IMR-90 (cell line): ENCODE results near the gene SPEG. TPM values are rescaled to one million over a fixed set of nuclear protein-coding genes. Genes with fewer than 3 reads are reported as not detected.

ENCODE experiments used
- ATAC-seq: fragments of 200-7000 bp; cut with Tn5 transposase; 2 replicates; pipeline ENCODE4 v1.9.1; 2020; ENCODE audit warnings: low read depth, mild to moderate bottlenecking, moderate library complexity
- BruUV-seq: library from RNA; stranded (reverse); fragments of 400-500 nt; replicated peaks from 2 replicates; lab custom pipeline; 2021; lab: Mats Ljungman, UMichigan
- CTCF ChIA-PET: fragments of 300-600 bp; formaldehyde crosslinking; extraction: SDS; loops from one replicate; lab custom pipeline; 2021; ENCODE audit warnings: antibody characterized with exemption; lab: Yijun Ruan, JAX
- POLR2A ChIA-PET: fragments of 300-600 bp; sonication (Branson Sonifier 250); formaldehyde crosslinking; loops from one replicate; lab custom pipeline; 2022; ENCODE audit warnings: antibody characterized with exemption; ENCODE audit not compliant: unreplicated experiment; lab: Charles Lee
- DNase-seq: peaks from one replicate; pipeline ENCODE4 v3.0.0; 2013
- H2AFZ ChIP-seq: replicated peaks from 2 replicates; pipeline ENCODE3; 2013; ENCODE audit warnings: low read length, mild to moderate bottlenecking; ENCODE audit not compliant: poor library complexity
- H2AK5ac ChIP-seq: 2 replicates; pipeline ENCODE4 v1.6.1; 2013; ENCODE audit warnings: low read depth, low read length, inconsistent platforms
- H2AK9ac ChIP-seq: replicated peaks from 2 replicates; pipeline ENCODE3; 2013; ENCODE audit warnings: mild to moderate bottlenecking, low read depth, low read length, moderate library complexity; ENCODE audit not compliant: poor library complexity
- H2BK120ac ChIP-seq: 2 replicates; pipeline ENCODE4 v1.6.1; 2013; ENCODE audit warnings: low read depth, low read length, inconsistent platforms
- H2BK15ac ChIP-seq: 3 replicates; pipeline ENCODE4 v1.6.1; 2013; ENCODE audit warnings: low read depth, low read length, inconsistent platforms
- H2BK20ac ChIP-seq: 2 replicates; pipeline ENCODE4 v1.6.1; 2013; ENCODE audit warnings: low read depth, mild to moderate bottlenecking, inconsistent platforms, low read length, moderate library complexity
- H2BK5ac ChIP-seq: 2 replicates; pipeline ENCODE4 v1.6.1; 2013; ENCODE audit warnings: mild to moderate bottlenecking, low read depth, low read length, inconsistent platforms; ENCODE audit not compliant: poor library complexity, severe bottlenecking
- H3K14ac ChIP-seq: replicated peaks from 2 replicates; pipeline ENCODE4 v1.6.1; 2013; ENCODE audit warnings: low read depth, low read length, inconsistent platforms
- H3K18ac ChIP-seq: 2 replicates; pipeline ENCODE4 v1.6.1; 2013; ENCODE audit warnings: low read depth, low read length, control low read depth
- H3K23ac ChIP-seq: 2 replicates; pipeline ENCODE4 v1.6.1; 2013; ENCODE audit warnings: low read depth, low read length, inconsistent platforms
- H3K27ac ChIP-seq: 2 replicates; pipeline ENCODE4 v1.5.1; 2013; ENCODE audit warnings: mild to moderate bottlenecking, control low read depth, low read length; ENCODE audit not compliant: insufficient read depth
- H3K27me3 ChIP-seq: 2 replicates; pipeline ENCODE4 v1.6.1; 2013; ENCODE audit warnings: low read length; ENCODE audit not compliant: control insufficient read depth, insufficient read depth
- H3K36me3 ChIP-seq: 2 replicates; pipeline ENCODE4 v1.6.1; 2013; ENCODE audit warnings: low read length, mixed read lengths; ENCODE audit not compliant: control insufficient read depth, insufficient read depth
- H3K4ac ChIP-seq: 2 replicates; pipeline ENCODE4 v1.6.1; 2013; ENCODE audit warnings: low read depth, low read length, inconsistent platforms
- H3K4me1 ChIP-seq: 2 replicates; pipeline ENCODE4 v1.6.1; 2013; ENCODE audit warnings: low read length, mixed read lengths; ENCODE audit not compliant: control insufficient read depth, insufficient read depth
- H3K4me2 ChIP-seq: 2 replicates; pipeline ENCODE4 v1.6.1; 2013; ENCODE audit warnings: low read depth, mild to moderate bottlenecking, control low read depth, low read length, moderate library complexity
- H3K4me3 ChIP-seq: 2 replicates; pipeline ENCODE4 v1.5.1; 2013; ENCODE audit warnings: low read depth, mild to moderate bottlenecking, control low read depth, low read length, moderate library complexity; ENCODE audit not compliant: insufficient read depth
- H3K56ac ChIP-seq: 2 replicates; pipeline ENCODE4 v1.6.1; 2013; ENCODE audit warnings: low read length, inconsistent platforms; ENCODE audit not compliant: insufficient read depth; ENCODE audit errors: extremely low read depth
- H3K79me1 ChIP-seq, 2 experiments: 2 replicates each; pipeline ENCODE4 v1.6.1; 2013; ENCODE audit warnings: low read length in 2 of 2, inconsistent platforms in 1 of 2, low read depth in 1 of 2
- H3K9ac ChIP-seq: 2 replicates; pipeline ENCODE4 v1.6.1; 2013; ENCODE audit warnings: low read depth, low read length, control low read depth
- H3K9me1 ChIP-seq: 2 replicates; pipeline ENCODE4 v1.6.1; 2013; ENCODE audit warnings: low read length, inconsistent platforms; ENCODE audit not compliant: insufficient read depth
- H3K9me3 ChIP-seq: 2 replicates; pipeline ENCODE4 v1.6.1; 2013; ENCODE audit warnings: low read length; ENCODE audit not compliant: control insufficient read depth, insufficient read depth
- H4K20me1 ChIP-seq: 2 replicates; pipeline ENCODE4 v1.6.1; 2013; ENCODE audit warnings: low read length, inconsistent platforms; ENCODE audit not compliant: insufficient read depth
- H4K5ac ChIP-seq: 2 replicates; pipeline ENCODE4 v1.6.1; 2013; ENCODE audit warnings: mild to moderate bottlenecking, low read depth, low read length, control low read depth
- H4K8ac ChIP-seq, 2 experiments: 2 replicates each; pipeline ENCODE4 v1.6.1; 2013; ENCODE audit warnings: low read depth in 2 of 2, low read length in 2 of 2, control low read depth in 1 of 2, inconsistent platforms in 1 of 2
- H4K91ac ChIP-seq: 2 replicates; pipeline ENCODE4 v1.6.1; 2013; ENCODE audit warnings: low read depth, low read length, inconsistent platforms; ENCODE audit not compliant: insufficient read depth
- CEBPB ChIP-seq: IDR thresholded peaks from 2 replicates; pipeline ENCODE4 v1.6.1; 2012; ENCODE audit warnings: low read depth, low read length, improper control_type of control experiment
- CHD1 ChIP-seq: IDR thresholded peaks from 2 replicates; pipeline ENCODE4 v1.6.1; 2012; ENCODE audit warnings: low read depth, low read length, improper control_type of control experiment
- CTCF ChIP-seq: conservative IDR thresholded peaks from 2 replicates; pipeline ENCODE4 v1.5.1; 2012; ENCODE audit warnings: mild to moderate bottlenecking, low read depth, low read length, improper control_type of control experiment
- ELK1 ChIP-seq: fragments of 150-350 bp; IDR thresholded peaks from 2 replicates; pipeline ENCODE4 v1.6.1; 2016; ENCODE audit warnings: low read depth, mild to moderate bottlenecking, low read length, moderate library complexity, borderline replicate concordance
- FOS ChIP-seq: fragments of 150-350 bp; IDR thresholded peaks from 2 replicates; pipeline ENCODE4 v1.6.1; 2016; ENCODE audit warnings: low read depth, low read length
- MAZ ChIP-seq: IDR thresholded peaks from 2 replicates; pipeline ENCODE4 v1.6.1; 2012; ENCODE audit warnings: low read depth, mild to moderate bottlenecking, low read length, improper control_type of control experiment, moderate library complexity, borderline replicate concordance
- MXI1 ChIP-seq: IDR thresholded peaks from 2 replicates; pipeline ENCODE4 v1.6.1; 2012; ENCODE audit warnings: low read depth, mild to moderate bottlenecking, low read length, moderate library complexity, borderline replicate concordance
- NFE2L2 ChIP-seq: fragments of 150-350 bp; IDR thresholded peaks from 2 replicates; pipeline ENCODE4 v1.6.1; 2016; ENCODE audit warnings: low read depth, mild to moderate bottlenecking, low read length
- POLR2A ChIP-seq: IDR thresholded peaks from 2 replicates; pipeline ENCODE4 v1.6.1; 2012; ENCODE audit warnings: mild to moderate bottlenecking, low read depth, low read length
- RAD21 ChIP-seq: IDR thresholded peaks from 2 replicates; pipeline ENCODE4 v1.6.1; 2012; ENCODE audit warnings: low read length, improper control_type of control experiment
- RCOR1 ChIP-seq: IDR thresholded peaks from 2 replicates; pipeline ENCODE4 v1.6.1; 2012; ENCODE audit warnings: mild to moderate bottlenecking, low read length, improper control_type of control experiment; ENCODE audit not compliant: insufficient replicate concordance
- RFX5 ChIP-seq: IDR thresholded peaks from 2 replicates; pipeline ENCODE4 v1.8.0; 2012; ENCODE audit warnings: low read depth, mild to moderate bottlenecking, low read length, moderate library complexity
- SMC3 ChIP-seq: fragments of 150-350 bp; IDR thresholded peaks from 2 replicates; pipeline ENCODE4 v1.6.1; 2016; ENCODE audit warnings: low read depth, mild to moderate bottlenecking, antibody characterized with exemption, low read length, moderate library complexity
- USF2 ChIP-seq: fragments of 150-350 bp; IDR thresholded peaks from 2 replicates; pipeline ENCODE4 v1.6.1; 2017; ENCODE audit warnings: mild to moderate bottlenecking, antibody characterized with exemption, low read length, low read depth
- WGBS, 2 experiments: methylation state at CpG; one replicate each; pipeline versions ENCODE4 v1.1.5 to v1.1.7; 2013; ENCODE audit warnings: missing lambda C conversion rate in 2 of 2; ENCODE audit not compliant: insufficient read length in 1 of 2; ENCODE audit errors: extremely low coverage in 2 of 2; 5-methylcytosine and 5-hydroxymethylcytosine counted together
- dilution Hi-C: fragments of 300-500 bp; cut with HindIII; formaldehyde crosslinking; loops from one replicate; pipeline ENCODE4 v1.14.3; 2018; ENCODE audit warnings: low sequenced_read_pairs; ENCODE audit not compliant: unreplicated experiment
- in situ Hi-C: fragments of 300-500 bp; cut with MboI; formaldehyde crosslinking; loops from 3 replicates; pipeline ENCODE4 v1.14.3; 2019; ENCODE audit warnings: low sequenced_read_pairs, inconsistent platforms, mixed read lengths
- intact Hi-C: fragments of 100-400 bp; cut with micrococcal nuclease; formaldehyde crosslinking; loops from 2 replicates; pipeline ENCODE4 v1.10.0; 2022
- polyA plus RNA-seq, 3 experiments: library from polyadenylated mRNA; depleted of rRNA; stranded (reverse); fragments of >200 nt; gene quantifications; 2 replicates each; pipeline ENCODE4 v1.2.3, GENCODE V29; 2012; ENCODE audit warnings: low replicate concordance in 1 of 3
- total RNA-seq: library from RNA; depleted of rRNA; stranded (reverse); fragments of >200 nt; gene quantifications from 2 replicates; pipeline ENCODE4 v1.2.3, GENCODE V29; 2012

SPEG gene
- total and polyA plus RNA-seq, 2 of the 4 experiments (the other 2 are of a cell fraction): 6.8 to 81.6 TPM

GRCh38 chr2:219477179-219477578, 42.5 kb downstream of the SPEG start:
- H3K18ac ChIP-seq: no peak overlapping the region
- no peak overlapping the region for H2BK120ac ChIP-seq
- H2BK5ac ChIP-seq: no peak overlapping the region
- H3K4me2 ChIP-seq: no peak overlapping the region
- H3K4ac ChIP-seq: no peak overlapping the region
- H3K23ac ChIP-seq: no peak overlapping the region
- in situ Hi-C loops: no loop called here
- H2BK15ac ChIP-seq: no peak overlapping the region
- H2BK20ac ChIP-seq: no peak overlapping the region
- no peak overlapping the region for H3K9ac ChIP-seq
- TF ChIP-seq RFX5 (no peak), POLR2A (no peak), SMC3 (no peak), NFE2L2 (no peak), RAD21 (no peak), ELK1 (no peak), RCOR1 (no peak), USF2 (no peak), CTCF (no peak), FOS (no peak), CEBPB (no peak), MAZ (no peak), CHD1 (no peak), MXI1 (no peak)
- H3K9me3 ChIP-seq: no peaks in the 10 kb centered on the region
- H2AK9ac ChIP-seq: no peak overlapping the region
- dilution Hi-C loops: no loop called here
- H2AK5ac ChIP-seq: no peak overlapping the region
- WGBS, 2 experiments: 87% methylated on average over 6 of the region's 13 CpGs; no CpG with 5 or more reads in 1 of the 2 experiments
- H3K36me3 ChIP-seq: peaks cover 53% of the 10 kb centered on the region
- no peak overlapping the region for H3K14ac ChIP-seq
- ChIA-PET POLR2A (no interaction called here), CTCF (interaction anchor here (1.8 kb wide), 1 partner anchor 74 kb away, joined by 4 read pairs; no protein-coding TSS in a partner anchor)
- H3K79me1 ChIP-seq: no peaks in the 10 kb centered on the region
- intact Hi-C loops: no loop called here
- no peak overlapping the region for H4K5ac ChIP-seq
- BruUV-seq: no TSS peak
- ATAC-seq (no peak), DNase-seq (no peak)
- H2AFZ ChIP-seq: no peak overlapping the region
- H3K27ac ChIP-seq: no peak overlapping the region
- H3K4me1 ChIP-seq: peaks cover 3% of the 10 kb centered on the region; the same call in 1 of the 2 replicates
- H4K8ac ChIP-seq: no peak overlapping the region
- H3K9me1 ChIP-seq: no peaks in the 10 kb centered on the region
- no peaks in the 10 kb centered on the region for H3K27me3 ChIP-seq
- no peaks in the 10 kb centered on the region; the same call in 1 of the 2 replicates for H4K20me1 ChIP-seq
- H4K91ac ChIP-seq: no peak overlapping the region
- H3K4me3 ChIP-seq: no peak overlapping the region
- no peak overlapping the region for H3K56ac ChIP-seq
